GM21528 (cell line): ENCODE results near the gene R3HCC1L.
"Not testable (repeated sequence)": the region's sequence is repeated elsewhere in the genome, so short reads cannot be mapped to it uniquely, and the experiment has no call there.

ENCODE experiments used
- ATAC-seq: cut with Tn5 transposase; IDR thresholded peaks from one replicate; pipeline ENCODE4 v1.9.1; 2021; ENCODE audit warnings: mild to moderate bottlenecking, moderate library complexity; ENCODE audit not compliant: unreplicated experiment, low FRiP score

R3HCC1L gene

GRCh38 chr10:98128802-98129201 is 5.7 kb upstream of the R3HCC1L start:
- no peak for ATAC-seq

DNA sequence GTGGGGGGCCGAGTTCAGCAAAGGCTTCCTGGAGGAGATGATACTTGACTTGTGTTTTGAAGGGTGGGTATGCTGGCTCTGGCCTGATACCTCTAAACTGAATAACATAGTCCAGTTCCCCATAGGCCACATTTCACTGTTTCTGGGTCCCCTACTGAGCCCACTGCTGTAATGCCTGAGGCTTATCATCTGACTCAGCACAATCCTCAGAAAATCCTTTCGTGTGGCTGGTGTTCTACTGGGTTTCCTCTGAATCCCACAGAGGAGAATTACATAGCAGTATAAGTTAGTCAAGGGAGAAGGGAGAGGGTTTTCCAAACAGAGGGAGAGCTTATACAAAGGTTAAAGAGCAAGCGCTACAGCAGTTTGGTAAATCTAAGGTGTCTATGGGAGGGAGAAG is 2.8 kb upstream of the R3HCC1L start:
- no peak for ATAC-seq

GRCh38 chr10:98133075-98133752 is 1.2 kb upstream of the R3HCC1L start:
- peak; percentile 43 for ATAC-seq

GRCh38 chr10:98134117-98134430 is 383 bp upstream of the R3HCC1L start:
- no peak for ATAC-seq

- peak; percentile 8 for ATAC-seq
Measured at GRCh38 chr10:98135222-98135899, 904 bp downstream of the R3HCC1L start.

DNA sequence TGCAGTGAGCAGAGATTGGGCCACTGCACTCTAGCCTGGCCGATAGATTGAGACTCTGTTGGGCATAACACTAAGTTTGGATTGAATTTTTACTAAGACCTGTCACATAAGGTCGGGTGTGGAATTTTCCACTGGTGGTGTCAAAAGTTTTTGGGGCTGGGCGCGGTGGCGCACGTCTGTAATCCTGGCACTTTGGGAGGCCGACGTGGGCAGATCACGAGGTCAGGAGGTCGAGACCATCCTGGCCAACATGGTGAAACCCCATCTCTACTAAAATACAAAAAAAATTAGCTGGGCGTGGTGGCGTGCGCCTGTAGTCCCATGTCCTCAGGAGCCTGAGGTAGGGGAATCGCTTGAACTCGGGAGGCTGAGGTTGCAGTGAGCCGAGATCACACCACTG is 2.3 kb downstream of the R3HCC1L start:
- ATAC-seq = not testable (repeated sequence)

DNA sequence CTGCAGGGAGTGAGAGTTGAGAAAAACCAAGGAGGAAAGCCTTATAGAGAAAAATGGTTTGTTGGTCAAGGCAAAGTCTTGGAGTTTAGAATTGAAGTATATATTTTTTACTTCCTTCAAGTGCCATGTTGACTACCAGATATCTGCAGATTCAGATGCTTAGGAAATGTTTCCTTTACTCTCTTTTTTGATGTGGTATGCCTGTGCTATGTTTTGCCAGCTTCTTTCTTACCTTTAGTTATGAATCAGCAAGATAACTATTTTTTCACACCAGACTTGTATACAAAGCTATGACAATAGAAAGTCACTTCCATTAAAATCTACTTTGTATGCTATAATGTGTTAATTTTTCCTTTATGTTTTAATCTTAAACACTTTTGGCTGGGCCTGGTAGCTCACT is 3.6 kb downstream of the R3HCC1L start:
- ATAC-seq = no peak

DNA sequence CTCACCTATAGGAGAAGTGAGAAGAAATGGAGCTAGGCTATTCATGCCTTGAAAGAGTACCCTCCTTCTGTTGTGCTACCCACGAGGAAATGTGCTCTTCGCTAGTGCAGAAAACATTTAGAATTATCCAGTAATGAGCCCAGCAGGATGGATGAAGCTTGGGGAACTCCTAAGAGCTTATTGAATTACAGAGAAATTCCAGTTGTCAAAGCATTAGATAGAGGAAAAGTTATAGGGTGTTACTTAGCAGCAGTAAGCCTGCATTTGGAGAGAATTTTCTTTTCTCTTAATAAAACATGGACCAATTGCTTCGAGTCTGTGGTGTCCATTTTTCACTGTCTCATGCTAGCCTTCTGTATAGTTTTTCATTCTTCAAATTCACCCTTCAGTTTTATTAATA is 5.0 kb downstream of the R3HCC1L start:
- ATAC-seq = no peak

DNA sequence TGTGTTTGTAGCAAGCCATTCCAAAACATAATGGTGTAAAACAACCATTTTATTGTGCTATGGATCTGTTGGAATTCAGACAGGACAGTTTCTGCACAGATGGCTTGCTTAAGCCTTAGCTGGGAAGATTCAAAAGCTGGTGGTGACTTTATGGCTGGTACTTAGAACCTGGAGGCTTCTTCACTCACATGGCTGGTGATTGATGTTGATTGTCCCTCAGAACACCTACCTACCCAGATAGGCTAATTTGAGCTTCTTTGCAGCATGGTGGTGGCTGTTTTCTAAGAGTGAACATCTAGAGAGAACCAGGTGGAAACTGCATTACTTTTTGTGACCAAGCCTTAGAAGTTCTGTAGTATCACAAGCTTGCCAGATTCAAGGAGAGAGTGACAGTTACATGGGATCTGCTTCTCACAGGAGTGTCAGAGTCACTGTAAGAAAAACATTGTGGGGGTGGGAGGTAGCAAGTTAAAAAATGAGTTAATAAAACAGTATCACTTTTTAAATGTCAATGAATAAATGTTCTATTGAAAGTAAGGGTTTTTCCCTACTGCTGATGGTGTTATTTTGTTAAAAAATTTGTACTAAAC is 7.1 kb downstream of the R3HCC1L start:
- no peak for ATAC-seq

- no peak for ATAC-seq
Measured at GRCh38 chr10:98144985-98145384, 10.5 kb downstream of the R3HCC1L start.

- no peak for ATAC-seq
Measured at GRCh38 chr10:98149858-98150257, 15.4 kb downstream of the R3HCC1L start.

GRCh38 chr10:98150544-98150943 is 16.1 kb downstream of the R3HCC1L start:
- ATAC-seq = no peak

DNA sequence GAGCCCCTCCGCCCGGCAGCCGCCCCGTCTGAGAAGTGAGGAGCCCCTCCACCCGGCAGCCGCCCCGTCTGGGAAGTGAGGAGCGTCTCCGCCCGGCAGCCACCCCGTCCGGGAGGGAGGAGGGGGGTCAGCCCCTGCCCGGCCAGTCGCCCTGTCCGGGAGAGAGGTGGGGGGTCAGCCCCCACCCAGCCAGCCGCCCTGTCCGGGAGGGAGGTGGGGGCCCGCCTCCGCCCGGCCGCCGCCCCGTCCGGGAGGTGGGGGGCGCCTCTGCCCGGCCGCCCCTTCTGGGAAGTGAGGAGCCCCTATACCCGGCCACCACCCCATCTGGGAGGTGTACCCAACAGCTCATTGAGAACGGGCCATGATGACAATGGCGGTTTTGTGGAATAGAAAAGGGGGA is 18.3 kb downstream of the R3HCC1L start:
- not testable (repeated sequence) for ATAC-seq

DNA sequence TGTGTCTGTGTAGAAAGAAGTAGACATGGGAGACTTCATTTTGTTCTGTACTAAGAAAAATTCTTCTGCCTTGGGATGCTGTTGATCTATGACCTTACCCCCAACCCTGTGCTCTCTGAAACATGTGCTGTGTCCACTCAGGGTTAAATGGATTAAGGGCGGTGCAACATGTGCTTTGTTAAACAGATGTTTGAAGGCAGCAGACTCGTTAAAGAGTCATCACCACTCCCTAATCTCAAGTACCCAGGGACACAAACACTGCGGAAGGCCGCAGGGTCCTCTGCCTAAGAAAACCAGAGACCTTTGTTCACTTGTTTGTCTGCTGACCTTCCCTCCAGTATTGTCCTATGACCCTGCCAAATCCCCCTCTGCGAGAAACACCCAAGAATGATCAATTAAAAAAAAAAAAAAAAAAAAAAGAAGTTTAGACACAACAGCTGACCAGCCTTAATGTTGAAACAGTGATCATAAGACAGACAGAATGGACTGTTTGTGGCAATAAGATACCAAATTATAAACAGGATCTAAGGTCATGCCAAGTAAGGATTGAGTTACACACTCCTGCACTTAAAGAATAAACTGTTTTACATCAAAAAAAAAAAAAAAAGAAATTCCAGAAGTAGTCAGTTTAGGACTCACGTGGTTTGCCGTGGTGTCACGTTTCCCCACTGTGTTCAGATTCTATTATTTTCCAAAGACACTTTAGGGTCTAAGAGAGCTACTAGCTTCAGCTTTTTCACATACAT is 18.9 kb downstream of the R3HCC1L start:
- not testable (repeated sequence) for ATAC-seq

DNA sequence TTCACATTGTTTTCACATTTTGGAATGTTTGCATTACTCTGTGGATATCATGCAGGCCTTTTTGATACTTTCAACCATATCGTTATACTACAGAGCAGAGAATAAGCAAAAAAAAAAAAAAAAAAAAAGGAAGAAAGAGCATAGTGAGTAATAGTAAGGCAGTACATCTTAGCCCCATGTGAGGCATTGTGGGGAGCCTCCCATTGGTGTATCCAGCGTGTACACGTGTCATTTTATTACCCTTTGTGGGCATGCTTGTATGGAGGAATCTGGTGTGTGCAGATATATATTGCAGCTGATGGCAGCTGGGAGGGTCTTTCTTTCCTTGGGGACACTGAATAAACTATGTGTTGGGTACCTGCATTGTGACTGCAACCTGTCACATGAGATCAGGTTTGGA is 19.6 kb downstream of the R3HCC1L start:
- no peak for ATAC-seq

- ATAC-seq = no peak
Measured at GRCh38 chr10:98158576-98158975, 24.1 kb downstream of the R3HCC1L start.

GRCh38 chr10:98163941-98164340 is 29.5 kb downstream of the R3HCC1L start:
- ATAC-seq = no peak

GRCh38 chr10:98167191-98167590 is 32.7 kb downstream of the R3HCC1L start:
- ATAC-seq = no peak

DNA sequence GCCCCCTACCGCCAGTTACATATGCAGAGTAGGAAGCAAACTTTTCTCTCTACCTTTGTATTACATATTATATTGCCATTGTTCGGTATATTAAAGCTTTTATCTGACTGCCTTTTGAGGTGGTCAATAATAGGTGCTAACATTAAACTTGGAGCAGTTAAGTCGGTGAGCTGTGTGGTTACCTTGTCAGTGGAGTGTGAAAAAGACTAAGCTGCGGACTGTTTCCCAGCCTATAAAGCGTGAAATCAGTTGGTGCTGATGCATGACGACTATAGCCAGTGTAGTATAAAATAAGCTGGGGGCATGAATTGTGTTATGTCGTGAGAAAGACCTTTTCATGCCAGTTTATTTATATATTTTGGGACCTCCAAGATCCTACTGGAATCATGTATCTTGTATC is 33.7 kb downstream of the R3HCC1L start:
- ATAC-seq = no peak

DNA sequence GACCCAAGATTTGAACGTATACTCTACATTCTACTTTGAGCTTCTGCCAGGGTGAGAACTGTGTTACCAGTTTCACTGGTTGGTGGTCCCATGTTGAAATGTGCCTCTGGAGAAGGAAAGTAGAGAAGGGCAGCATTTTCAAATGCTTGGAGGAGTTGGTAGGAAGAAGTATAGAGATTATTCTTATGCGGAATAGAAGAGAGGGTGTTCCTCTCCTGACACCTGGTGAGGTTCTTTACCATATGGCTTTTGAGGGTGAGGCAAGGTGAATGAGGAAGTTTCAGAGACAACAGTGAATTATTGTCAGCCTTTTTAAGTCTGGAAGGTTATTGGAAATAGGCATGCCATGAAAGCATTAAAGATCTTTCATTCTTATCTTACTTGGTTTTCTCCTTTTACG is 34.3 kb downstream of the R3HCC1L start:
- ATAC-seq = no peak

- no peak for ATAC-seq
Measured at GRCh38 chr10:98169379-98169778, 34.9 kb downstream of the R3HCC1L start.
